Measurements from ENCODE around the gene TBC1D5.
"Not testable (repeated sequence)": the region's sequence is repeated elsewhere in the genome, so short reads cannot be mapped to it uniquely, and the experiment has no call there.

Gene TBC1D5

DNA sequence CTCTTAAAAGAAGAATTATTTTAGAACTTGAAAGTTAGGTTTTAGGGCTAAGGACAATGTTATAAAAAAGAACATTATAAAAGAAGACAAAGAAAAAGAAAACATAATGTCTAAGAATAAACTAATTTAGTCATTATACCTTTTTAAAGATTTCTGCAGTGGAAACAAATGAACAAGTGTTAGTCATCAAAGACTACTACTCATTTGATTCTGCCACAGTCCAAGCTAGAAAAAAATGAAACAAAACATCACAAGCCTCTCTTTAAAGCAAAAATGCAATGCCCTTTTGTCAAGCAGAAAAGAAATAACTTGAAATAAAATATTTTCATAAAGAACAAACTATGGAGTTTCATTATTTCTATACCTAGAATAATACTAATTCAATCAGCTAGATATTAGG lies 102.0 kb downstream of the TBC1D5 start:
- DNase-seq = no peak

DNA sequence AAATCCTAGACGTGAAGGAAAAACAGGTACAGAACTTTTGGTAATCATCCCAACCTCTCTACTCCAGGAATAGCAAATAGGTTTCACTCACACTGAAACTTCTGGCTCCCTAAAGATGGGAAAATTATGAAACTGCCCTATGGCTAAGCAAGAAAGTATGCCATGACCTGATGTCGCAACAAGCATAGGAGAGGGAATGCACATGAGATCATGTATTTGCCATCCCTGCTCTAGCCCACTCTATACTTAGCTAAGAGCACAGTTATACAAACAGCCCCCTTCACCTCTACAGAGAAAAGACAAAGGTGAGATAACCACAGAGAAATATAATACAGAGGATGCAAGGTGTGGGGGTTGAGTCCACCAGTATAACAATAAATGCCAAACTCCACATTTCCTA lies 102.7 kb downstream of the TBC1D5 start:
- no peak for DNase-seq

DNA sequence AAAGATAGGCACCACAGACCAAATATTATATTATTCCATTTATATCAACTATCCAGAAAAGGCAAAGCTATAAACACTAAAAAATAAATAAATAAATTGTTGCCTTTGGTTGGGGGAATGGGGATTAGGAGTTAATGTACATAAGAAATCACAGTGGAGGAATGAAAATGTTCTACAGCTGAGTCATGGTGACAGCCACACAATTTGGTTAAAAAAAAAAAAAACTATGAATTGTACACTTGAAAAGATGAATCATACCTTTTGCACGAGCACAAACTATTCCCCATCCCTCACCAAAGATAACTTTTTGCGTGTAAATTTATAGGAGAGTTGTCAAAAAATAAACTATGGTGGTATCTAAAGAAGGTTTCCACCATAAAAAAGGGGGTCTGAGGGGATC lies 103.2 kb downstream of the TBC1D5 start:
- no peak for DNase-seq

DNA sequence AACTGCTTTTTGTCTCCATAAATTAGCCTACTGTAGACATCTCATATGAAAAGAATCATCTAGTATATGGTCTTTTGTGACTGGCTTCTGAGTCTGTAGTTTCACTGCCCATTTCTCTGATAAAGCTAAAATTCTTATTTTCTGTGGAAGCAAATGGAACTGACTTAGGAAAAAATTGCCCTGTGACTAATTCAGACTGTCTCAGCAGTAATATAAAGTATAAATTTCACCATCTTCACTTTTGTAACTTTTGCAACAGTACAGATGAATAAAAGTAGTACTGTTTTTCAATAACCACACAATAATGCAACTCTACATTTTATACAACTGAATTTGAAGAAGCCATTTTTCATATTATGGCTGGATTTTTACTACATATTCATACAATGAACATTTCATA lies 104.1 kb downstream of the TBC1D5 start:
- DNase-seq = no peak

DNA sequence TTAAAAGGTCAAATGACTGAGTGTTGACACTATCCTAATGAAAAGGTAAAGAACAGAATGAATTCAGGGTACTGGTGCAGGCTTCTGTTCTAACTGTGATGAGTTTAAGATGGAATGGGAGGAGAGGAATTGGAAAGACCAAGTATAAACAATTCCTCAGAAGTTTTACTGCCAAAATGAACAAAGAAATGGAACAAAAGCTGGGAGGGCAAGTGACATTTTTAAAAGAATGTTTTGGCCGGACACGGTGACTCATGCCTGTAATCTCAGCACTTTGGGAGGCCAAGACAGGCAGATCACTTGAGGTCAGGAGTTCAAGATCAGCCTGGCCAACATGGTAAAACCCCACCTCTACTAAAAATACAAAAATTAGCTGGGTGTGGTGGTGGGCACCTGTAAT lies 106.8 kb downstream of the TBC1D5 start:
- not testable (repeated sequence) for DNase-seq

DNA sequence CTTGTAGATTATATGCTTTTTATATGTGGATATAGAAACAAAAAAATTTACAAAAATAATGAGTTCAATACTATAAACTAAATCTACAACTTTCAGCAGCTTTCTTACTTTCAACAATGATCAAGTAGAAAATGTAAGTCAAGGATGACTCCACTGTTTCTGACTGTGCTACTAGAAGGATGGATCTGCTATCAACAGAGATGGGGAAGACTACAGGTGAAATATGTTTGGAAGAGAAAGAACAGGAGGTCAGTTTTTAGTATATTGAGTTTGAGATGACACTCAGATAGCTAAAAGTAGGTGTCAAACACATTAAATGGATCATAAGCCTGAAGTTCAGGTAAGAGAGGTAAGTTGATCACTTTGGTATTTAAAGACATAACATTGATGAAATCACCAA lies 107.5 kb downstream of the TBC1D5 start:
- no peak for DNase-seq

DNA sequence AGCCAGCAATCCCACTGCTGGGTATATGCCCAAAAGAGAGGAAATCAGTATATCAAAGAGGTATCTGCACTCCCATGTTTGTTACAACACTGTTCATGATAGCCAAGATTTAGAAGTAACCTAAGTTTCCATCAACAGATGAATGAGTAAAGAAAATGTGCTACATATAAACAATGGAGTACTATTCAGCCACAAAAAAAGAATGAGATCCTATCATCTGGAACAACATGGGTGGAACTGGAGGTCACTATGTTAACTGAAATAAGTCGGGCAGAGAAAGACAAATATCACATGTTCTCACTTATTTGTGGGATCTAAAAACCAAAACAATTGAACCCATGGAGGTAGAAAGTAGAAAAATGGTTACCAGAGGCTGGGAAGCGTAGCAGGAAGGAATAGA lies 108.2 kb downstream of the TBC1D5 start:
- DNase-seq = no peak

DNA sequence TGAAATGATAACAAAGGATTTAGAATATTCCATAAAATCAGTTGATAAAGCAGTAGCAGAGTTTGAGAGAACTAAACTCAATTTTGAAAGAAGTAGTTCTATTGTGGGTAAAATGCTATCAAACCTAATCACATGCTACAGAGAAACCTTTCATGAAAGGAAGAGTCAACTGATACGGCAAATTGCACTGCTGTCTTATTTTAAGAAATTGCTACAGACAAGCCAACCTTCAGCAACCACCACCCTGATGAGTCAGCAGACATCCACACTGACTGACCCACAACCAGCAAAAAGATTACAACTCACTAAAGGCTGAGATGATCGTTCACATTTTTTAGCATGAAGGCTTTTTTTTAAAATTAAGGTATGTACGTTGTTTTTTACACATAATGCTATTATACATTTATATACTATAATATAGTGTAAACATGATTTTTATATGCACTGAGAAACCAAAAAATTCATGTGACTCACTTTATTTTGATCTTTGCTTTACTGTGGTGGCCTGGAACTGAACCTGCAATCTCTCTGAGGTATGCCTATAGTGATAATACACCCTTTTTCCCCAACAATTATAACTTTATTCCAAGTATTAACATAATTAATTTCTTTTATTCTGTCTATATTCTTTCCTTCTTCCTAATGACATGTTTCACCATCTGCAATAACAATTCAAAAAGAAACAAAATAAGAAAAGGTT lies 109.9 kb downstream of the TBC1D5 start:
- no peak for DNase-seq

DNA sequence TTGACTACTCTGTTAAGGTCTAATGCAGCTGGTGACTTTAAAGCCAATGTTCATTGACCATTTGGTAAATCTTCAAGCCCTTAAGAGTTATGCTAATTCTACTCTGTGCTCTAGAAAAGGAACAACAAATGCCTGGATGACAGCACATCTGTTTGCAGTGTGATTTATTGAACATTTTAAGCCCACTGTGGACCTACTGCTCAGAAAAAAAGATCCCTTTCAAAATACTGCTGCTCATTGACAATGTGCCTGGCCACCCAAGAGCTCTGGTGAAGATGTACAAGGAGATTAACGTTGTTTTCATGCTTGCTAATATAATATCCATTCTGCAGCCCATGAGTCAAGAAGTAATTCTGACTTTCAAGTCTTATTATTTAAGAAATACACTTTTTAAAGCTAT lies 110.8 kb downstream of the TBC1D5 start:
- no peak for DNase-seq

DNA sequence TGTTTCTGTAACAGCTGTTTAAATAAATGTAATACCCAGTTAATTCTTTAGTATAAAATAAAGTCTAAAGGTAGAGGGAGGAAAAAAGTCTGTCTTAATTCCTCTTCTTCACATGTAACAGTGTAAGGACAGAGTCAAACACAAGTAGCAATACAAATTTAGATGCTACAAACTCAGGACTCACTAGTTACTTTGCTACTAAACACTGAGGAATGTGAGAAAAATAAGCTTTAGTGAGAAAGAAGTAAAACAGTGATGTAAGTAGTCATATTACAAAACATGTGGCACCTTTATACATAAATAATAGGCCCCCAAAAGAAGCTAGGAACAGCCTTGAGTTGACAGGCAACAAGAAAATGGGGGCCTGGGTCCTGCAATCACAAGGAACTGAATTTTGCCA lies 113.0 kb downstream of the TBC1D5 start:
- no peak for DNase-seq

DNA sequence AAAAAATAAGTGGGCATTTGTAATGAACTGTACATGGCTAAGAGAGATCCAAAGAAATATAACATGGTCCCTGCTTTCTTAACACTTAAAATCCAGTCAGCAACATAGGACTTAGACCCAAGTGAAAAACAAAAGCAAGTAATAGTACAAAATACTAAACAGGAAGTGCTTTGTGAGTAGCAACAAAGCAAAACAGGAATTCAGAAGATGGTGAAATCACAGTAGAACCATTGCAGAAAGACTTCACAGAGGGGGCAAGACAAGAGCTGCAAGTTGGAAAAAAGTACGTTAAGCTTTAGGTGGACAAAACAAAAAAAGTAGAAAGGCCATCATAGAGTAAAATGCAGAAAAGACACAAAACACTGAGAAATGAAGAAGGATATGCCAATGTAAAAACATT lies 116.0 kb downstream of the TBC1D5 start:
- no peak for DNase-seq

DNA sequence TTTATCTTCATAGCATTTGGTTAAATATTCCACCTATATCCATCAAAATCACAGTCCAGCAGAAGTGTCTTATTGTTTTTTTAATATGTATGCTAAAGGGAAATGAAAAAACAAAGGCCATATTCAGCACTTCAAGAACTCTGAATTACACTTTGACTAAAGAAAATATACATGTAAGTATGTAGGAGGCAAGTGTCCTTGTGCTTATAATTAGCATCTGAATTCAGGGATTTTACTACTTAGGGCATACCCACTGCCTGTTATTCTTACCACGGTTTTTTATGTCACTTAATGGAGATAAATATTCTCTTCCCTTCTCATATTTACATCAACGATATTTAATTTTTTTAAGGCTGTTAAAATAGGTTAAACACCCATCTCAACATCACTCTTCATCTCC lies 117.3 kb downstream of the TBC1D5 start:
- no peak for DNase-seq

DNA sequence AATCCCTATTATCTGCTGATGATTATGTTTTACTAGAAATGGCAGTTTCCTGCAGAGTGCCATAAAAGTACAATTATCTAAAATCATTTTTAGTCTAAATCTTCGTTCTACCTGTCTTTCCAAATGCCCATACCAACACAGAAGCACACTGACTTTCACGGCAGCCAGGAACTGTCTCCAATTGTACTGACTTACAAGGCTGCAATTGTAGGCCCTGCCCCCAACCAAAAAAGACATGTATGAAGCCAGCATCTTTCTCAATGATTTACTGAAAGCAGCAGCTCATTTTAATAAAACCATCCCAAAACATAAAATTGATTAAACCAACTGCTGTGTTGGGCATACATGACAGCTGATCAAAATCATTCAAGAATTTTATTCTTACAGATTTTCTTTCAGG lies 119.0 kb downstream of the TBC1D5 start:
- DNase-seq = no peak

DNA sequence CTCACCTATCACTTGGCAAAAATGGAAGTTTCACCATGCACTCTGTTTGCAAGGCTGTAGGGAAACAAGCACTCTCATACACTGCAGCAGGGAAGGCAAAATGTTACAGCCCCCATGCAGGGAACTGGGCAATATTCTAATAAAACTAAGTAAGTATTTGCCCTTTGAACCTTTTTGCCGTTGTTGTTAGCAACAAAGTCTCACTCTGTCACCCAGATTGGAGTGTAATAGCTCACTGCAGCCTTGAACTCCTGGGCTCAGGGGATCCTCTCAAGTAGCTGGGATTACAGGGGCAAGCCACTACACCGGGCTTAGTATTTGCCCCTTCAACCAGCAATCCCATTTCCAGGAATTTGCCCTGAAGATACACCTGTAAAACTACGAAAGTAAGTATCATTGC lies 122.5 kb downstream of the TBC1D5 start:
- no peak for DNase-seq

DNA sequence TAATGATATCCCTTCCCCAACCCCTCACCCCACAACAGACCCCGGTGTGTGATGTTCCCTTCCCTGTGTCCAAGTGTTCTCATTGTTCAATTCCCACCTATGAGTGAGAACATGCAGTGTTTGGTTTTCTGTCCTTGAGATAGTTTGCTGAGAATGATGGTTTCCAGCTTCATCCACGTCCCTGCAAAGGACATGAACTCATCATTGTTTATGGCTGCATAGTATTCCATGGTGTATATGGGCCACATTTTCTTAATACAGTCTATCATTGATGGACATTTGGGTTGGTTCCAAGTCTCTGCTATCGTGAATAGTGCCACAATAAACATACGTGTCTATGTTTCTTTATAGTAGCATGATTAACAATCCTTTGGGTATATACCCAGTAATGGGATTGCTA lies 129.4 kb downstream of the TBC1D5 start:
- not testable (repeated sequence) for DNase-seq

DNA sequence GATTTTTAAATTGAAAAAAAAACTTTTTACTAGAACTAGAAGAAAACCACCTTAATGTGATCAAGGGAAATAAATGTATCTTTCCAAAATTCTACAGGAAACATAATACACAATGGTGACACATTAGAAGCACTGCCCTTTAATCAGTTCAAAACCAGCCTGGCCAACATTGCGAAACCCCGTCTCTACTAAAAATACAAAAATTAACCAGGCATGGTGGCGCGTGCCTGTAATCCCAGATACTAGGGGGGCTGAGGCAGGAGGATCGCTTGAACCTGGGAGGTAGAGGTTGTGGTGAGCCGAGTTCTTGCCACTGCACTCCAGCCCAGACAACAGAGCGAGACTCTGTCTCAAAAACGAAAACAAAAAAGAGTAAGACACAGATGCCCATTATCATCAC lies 134.5 kb downstream of the TBC1D5 start:
- DNase-seq = no peak

DNA sequence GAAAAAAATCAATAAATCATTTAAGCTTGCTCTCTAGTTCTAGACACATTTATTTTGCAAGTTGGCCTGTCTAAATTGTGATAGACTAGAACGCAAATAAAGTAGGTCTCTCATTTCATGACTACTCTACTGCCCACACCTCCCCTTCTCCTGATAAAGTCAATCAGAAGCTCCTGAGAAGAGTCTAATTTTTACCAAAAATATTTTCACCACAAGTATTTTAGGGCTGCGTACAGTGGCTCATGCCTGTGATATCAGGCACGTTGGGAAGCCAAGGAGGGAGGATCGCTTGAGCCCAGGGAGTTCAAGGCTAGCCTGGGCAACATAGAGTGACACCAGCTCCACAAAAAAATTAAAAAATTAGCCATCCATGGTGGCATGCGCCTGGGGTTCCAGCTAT lies 136.5 kb downstream of the TBC1D5 start:
- no peak for DNase-seq

DNA sequence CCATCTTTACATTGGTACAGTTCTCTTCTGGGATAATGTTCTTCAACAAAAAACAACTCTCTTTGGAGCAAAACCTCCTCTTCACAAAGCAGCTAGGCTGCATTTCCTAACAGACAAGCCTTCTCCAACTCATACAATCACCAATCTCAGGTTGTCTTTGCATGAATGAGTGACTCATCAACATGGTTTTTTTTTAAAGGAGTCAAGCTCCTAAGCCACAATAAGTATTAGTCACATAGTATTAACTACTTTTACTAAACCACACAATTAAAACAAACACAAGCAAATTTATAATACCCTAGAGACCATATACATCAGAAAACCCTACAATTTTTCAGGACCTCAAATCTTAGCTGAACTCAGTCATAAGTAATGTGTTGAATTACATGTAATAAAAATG lies 137.4 kb downstream of the TBC1D5 start:
- DNase-seq = no peak

DNA sequence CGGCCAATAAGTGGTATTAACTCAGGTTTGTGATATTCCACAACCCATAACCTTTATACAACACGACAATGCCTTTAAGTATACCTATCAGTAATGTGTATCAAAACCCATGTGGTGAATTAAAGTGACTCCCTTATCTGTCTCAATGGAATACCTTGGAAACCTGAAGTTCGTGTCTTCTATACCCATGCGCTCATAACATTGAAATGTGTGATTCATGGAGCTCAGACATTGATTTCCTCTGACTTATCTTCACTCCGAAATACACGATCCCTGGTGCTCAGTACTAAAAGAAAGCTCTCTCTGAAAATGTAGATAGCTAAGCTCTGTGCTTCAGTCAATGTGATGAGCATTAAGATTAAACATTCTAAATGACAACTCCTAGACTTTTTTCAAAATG lies 140.3 kb downstream of the TBC1D5 start:
- DNase-seq = no peak

DNA sequence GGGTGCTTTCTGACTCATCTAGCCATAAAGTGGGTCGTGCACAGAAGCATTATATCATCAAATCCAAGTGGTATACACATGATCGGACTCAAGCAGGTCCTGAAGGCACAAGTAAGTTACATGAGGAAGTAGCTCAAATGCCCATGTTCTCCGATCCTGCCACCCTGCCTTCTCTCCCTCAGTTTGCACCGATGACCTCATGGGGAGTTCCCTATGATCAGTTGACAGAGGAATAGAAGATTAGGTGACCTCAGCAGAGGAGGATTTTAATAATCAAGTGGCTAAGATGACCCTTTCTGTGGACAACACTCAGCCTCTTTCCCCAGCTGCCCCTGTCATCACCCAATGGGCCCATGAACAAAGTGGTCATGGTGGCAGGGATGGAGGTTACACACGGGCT lies 149.5 kb downstream of the TBC1D5 start:
- DNase-seq = no peak

DNA sequence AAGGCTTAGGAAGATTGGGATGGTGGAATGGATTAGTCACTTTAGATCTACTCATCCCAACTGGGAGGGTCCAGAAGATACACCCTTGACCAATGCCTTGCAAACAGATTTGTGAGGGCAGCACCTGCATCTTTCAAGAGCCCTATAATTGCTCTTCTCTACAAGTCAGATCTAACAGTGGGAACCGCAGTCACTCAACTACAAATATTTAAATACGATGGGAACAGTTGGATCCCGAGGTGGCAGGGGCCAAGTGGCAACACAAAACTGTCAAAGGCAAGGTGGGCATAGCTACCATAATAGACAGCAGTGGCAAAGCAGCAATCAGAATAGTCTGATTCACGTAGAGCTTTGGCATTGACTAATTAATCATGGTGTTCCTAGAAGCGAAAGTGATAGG lies 152.0 kb downstream of the TBC1D5 start:
- no peak for DNase-seq

DNA sequence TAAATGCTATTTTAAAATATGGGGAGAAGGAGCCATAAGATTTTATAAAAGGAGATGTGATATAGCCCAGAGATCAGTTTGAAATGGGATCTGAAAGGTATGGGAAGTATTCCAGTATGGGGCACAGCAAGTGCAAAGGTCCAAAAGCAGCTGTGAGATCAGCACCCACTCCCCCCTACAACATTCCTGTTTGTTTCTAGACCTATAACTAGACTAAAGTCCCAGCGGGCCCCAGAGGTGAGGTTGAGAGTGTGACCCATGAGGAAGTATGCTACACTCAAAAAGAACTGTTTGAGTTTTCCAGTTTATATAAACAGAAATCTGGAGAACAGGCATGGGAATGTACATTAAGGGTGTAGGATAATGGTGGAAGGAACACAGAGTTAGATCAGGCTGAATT lies 152.5 kb downstream of the TBC1D5 start:
- no peak for DNase-seq

DNA sequence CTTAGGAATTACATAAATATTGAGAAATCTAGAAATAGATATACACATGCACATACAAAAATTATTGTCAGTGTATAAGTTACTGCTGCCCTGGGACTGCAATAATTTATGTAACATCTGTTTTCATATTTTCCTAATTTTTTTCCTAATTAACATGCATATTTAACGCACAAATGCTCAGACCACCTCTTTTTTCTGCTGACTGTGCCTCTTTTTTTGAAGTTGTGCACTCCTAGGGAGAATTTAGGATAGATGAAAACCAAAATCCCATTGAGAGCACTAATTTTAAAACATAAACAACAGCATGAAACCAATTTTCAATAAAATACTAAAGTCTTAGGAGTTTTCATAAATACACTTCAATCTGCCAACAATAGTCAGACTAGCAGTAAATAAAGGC lies 154.0 kb downstream of the TBC1D5 start:
- DNase-seq = no peak

DNA sequence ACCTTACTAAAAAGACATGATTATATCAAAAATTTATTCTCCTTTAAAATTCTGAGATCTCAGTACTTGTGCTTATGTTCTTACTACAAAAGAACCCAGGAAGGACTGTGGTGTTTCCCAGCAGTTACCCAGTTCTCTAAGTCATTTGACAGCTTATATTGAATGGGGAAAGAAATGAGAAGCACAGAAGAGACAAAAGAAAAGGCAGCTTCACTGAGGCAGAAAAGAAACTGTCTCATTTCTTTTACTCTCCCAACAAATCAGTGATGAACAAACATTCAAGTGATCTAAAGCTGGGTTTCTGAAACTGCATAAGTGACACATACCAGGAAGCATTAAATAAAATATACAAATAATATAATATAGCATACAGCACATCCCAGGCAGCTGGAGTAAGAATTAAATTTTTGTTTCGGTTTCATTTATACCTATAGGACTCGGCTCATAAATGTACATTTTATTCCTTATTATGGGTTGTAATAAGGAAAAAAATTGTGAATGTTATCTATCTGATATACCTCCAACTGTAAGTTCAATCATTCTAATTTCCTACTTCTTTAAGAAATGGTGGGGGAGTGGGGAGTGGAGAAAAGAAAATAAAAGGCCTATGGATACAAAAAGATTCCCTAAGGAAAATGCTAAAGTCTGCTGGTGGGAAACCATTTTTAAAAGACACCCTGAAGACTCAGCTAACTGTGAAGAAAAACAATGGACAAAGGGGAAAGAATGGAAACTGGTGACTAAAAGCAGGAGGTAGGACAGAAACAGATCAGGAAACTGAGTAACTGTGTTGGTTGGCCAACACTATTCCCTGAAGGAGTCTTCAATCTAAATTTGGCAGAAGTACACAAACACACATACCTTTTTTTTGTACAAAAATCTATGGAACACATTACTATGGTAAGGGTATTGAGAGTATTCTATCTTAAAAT lies 156.8 kb downstream of the TBC1D5 start:
- DNase-seq = no peak

DNA sequence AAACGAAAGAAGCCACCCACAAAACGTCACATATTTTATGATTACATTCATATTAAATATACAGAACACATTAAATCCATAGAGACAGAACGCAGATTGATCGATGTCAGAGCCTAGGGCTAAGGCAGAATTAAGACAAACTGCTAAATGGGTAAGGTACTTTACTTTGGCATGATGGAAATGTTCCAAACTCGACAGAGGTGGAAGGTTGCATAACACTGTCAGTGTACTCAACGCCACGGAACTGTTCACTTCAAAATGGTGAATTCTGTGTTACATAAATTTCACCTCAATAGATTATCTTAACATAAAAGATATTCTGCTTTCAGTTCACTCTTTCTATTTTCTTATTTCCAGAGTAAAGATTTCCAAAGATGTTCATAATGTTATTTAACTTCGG lies 158.4 kb downstream of the TBC1D5 start:
- no peak for DNase-seq

All from DMS79 treated with DMSO at 0.1 percent for 48 hours (cell line).